ENCODE data around the gene TMSB4X.

DNA sequence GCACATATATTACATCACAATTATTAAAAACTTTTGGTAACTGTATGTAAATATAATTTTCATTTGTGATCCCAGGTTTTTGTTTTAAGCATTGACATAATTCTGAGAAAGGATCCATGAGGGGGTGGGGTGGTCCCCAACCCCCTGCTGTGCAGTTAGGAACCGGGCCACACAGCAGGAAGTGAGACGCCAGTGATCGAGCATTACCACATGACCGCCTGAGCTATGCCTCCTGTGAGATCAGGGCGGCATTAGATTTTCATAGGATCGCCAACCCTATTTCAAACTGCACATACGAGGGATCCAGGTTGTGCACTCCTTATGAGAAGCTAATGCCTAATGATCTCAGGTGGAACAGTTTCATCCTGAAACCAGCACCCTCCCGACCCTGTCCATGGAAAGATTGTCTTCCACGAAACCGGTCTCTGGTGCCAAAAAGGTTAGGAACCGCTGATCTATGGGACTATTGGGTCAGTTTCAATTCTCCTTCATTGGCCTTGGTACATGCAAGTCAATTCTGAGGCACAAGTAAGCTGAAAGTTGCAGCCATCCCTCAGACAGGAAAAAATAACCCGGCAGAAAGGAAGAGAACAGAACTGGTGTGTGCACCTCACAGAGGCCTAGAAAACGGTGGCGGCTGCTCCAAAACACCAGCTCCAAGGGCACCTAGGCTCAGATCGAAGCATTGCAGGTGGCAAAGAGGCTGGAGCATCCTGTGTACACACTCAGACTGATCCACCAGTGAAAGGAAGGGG lies 7.0 kb upstream of the TMSB4X start:
- TF ChIP-seq TCF7 (CRISPR knock-in tag; IDR thresholded peaks at IDR 0.05; ENCODE audit: low read depth), result no peak
- no peak for TF ChIP-seq TEAD1 (CRISPR knock-in tag; IDR thresholded peaks at IDR 0.05)
- TF ChIP-seq, protein P1, sequence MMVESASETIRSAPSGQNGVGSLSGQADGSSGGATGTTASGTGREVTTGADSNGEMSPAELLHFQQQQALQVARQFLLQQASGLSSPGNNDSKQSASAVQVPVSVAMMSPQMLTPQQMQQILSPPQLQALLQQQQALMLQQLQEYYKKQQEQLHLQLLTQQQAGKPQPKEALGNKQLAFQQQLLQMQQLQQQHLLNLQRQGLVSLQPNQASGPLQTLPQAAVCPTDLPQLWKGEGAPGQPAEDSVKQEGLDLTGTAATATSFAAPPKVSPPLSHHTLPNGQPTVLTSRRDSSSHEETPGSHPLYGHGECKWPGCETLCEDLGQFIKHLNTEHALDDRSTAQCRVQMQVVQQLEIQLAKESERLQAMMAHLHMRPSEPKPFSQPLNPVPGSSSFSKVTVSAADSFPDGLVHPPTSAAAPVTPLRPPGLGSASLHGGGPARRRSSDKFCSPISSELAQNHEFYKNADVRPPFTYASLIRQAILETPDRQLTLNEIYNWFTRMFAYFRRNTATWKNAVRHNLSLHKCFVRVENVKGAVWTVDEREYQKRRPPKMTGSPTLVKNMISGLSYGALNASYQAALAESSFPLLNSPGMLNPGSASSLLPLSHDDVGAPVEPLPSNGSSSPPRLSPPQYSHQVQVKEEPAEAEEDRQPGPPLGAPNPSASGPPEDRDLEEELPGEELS (CRISPR knock-in tag; IDR thresholded peaks at IDR 0.05), result no peak
- TF ChIP-seq IRF2 (CRISPR knock-in tag; IDR thresholded peaks at IDR 0.05; ENCODE audit: borderline replicate concordance, low read depth), result no peak
